Measurements from ENCODE around the gene ADARB1.

The ADARB1 gene

DNA sequence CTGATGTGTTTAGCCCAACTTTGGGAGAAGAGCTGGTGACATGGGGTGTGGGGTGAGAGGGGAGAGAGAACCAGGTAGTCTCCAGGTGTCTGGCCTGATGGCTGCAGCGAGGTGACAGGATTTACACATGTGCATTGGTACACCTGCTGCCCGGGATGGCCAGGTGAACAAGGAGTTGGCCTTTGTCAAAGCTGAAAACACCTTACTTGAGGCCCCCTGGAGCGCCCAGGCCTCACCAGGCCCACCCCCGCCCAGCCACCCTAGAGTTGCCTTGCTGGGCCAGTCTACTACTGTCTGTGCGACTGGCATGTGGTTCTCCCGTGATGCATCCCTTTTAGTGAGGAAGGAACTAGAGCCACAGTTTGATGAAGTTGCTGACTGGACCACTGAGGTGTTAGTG, 90.5 kb downstream of the ADARB1 start:
- peak; percentile 57 for DNase-seq (ENCODE audit: low spot score)
- peak overlapping the region in 1 of 2 donors; percentile 52 for H3K27ac ChIP-seq
- TF ChIP-seq CTCF (IDR thresholded peaks at IDR 0.05), result no peak
- H3K4me3 ChIP-seq, result no peak overlapping the region

GRCh38 chr21:45166931-45167330, 92.6 kb downstream of the ADARB1 start:
- TF ChIP-seq CTCF (IDR thresholded peaks at IDR 0.05), result no peak
- peak overlapping the region; percentile 15 to 18 for H3K27ac ChIP-seq
- H3K4me3 ChIP-seq, result no peak overlapping the region
- no peak for DNase-seq (ENCODE audit: low spot score)

GRCh38 chr21:45167796-45168222, 93.4 kb downstream of the ADARB1 start:
- no peak overlapping the region for H3K4me3 ChIP-seq
- DNase-seq (ENCODE audit: low spot score), result no peak
- peak overlapping the region; percentile 15 for H3K27ac ChIP-seq
- no peak for TF ChIP-seq CTCF (IDR thresholded peaks at IDR 0.05)

DNA sequence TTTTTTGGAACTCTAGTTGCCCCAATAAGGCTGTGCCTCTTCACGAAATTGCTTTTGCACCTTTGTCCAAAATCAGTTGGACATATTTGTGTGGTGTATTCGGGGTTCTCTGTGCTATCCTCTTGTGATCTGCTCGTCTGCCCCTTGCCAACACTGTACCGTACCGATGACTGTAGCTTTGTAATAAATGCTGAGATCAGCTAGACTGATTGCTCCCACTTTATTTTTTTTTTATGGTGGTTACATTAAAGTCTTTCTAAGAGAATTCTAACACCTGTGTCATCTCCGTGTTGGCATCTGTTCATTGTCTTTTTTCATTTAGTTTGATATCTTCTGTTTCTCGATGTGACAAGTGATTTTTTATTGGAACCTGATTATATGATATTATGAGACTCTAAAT, 94.1 kb downstream of the ADARB1 start:
- no peak overlapping the region for H3K27ac ChIP-seq
- TF ChIP-seq CTCF (IDR thresholded peaks at IDR 0.05), result no peak
- no peak overlapping the region for H3K4me3 ChIP-seq
- no peak for DNase-seq (ENCODE audit: low spot score)

DNA sequence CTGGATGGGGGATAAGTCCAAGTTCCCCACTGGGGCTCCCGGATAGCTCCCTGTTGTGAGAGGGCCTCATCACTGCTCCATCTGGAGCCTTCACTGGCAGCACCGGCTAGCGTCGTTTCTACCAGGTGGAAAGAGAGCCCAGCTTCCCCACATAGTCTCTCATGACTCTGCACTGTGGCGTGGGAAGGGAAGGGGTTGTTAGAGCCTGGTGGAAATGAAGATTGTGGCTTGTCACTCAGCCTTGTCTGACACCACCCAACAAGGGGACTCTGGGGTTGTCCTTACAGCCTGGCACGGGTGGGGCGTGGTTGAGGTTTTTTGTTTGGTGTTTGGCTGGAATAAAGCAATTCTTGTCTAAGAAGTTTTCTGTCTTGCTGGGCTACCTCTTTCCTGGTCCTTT, 94.6 kb downstream of the ADARB1 start:
- no peak for TF ChIP-seq CTCF (IDR thresholded peaks at IDR 0.05)
- no peak overlapping the region for H3K27ac ChIP-seq
- peak; percentile 56 for DNase-seq (ENCODE audit: low spot score)
- H3K4me3 ChIP-seq, result no peak overlapping the region

- no peak overlapping the region for H3K4me3 ChIP-seq
- no peak for TF ChIP-seq CTCF (IDR thresholded peaks at IDR 0.05)
- peak; percentile 69 for DNase-seq (ENCODE audit: low spot score)
- no peak overlapping the region for H3K27ac ChIP-seq
Measured at GRCh38 chr21:45169682-45170081, 95.3 kb downstream of the ADARB1 start.

DNA sequence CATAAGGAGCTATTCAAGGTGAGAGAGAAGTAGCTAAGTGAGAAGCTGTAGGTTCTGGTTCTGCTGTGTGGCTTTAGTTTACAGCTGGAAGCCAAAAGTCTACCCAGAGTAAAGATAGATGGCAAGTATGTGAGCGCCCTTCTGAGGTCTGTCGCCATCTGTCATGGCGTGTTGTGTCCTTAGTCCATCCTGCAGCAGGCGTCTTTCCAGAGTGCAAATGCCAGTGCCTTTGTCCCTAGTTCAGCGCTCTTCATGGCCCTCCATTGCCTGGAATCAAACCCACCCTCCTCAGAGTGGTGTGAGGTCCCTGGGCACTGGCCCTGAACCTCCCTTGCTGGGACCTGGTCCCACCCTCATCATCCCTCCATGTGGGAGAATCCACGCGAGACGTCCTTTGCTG, 96.6 kb downstream of the ADARB1 start:
- no peak for TF ChIP-seq CTCF (IDR thresholded peaks at IDR 0.05)
- H3K4me3 ChIP-seq, result no peak overlapping the region
- DNase-seq (ENCODE audit: low spot score), result no peak
- no peak overlapping the region for H3K27ac ChIP-seq
